KOPT-K1 (cell line): Measurements from ENCODE around the gene KDELR3.

ENCODE experiments used
- H3K27ac ChIP-seq: fragments of 200-600 bp; sonication (generic); 2 replicates; pipeline ENCODE4 v1.5.1; 2016; ENCODE audit warnings: antibody characterized with exemption, mild to moderate bottlenecking, low read depth, low read length; ENCODE audit not compliant: poor library complexity, severe bottlenecking
- H3K36me3 ChIP-seq: fragments of 200-600 bp; sonication (generic); 2 replicates; pipeline ENCODE4 v1.5.1; 2017; ENCODE audit warnings: antibody characterized with exemption, mild to moderate bottlenecking, low read length, moderate library complexity; ENCODE audit not compliant: insufficient read depth
- H3K9me3 ChIP-seq: fragments of 200-600 bp; sonication (generic); 2 replicates; pipeline ENCODE4 v1.5.1; 2017; ENCODE audit warnings: antibody characterized with exemption, low read length, mild to moderate bottlenecking; ENCODE audit not compliant: insufficient read depth, poor library complexity, severe bottlenecking

Gene KDELR3

DNA sequence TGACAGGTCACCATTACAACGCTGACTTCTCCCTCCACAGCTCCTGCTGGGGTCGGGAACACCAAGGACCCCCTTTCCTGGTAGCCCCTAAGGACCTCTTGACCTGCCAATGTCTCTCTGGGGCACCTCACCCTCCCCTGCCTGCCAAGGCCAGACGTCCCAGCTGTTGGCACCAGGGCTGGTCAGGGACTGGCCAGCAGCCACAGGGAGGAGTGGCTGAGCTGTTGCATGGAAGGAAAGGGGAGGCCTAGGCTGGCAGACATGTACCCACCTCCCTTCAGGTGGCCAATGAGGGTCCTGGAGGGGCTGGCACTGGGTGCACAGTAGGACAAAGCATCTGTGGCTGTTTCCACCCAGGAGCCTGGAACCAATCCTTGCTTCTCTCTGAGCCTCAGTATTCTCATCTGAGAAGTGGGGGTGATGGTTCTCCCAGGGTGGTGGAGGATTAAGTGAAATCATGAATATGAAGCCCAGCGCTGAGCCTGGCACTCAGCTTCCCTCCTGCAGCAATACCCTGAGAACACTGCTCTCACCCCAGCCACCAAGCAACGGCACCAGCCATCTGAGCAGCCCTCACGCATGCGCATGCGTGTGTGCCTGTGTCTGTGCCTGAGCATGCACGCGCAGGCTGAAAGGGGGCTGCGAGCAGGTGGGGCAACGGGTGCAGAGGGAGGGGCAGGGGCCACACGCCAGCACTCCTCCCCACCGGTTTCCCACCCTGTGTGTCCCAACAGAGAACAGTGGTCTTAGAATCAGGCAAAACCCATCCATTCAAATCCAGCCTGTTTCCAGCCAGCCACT lies 18.8 kb upstream of the KDELR3 start:
- no peak overlapping the region for H3K27ac ChIP-seq
- H3K9me3 ChIP-seq: no peaks in the 10 kb centered on the region
- H3K36me3 ChIP-seq: no peaks in the 10 kb centered on the region

GRCh38 chr22:38449776-38450175 lies 18.1 kb upstream of the KDELR3 start:
- no peaks in the 10 kb centered on the region for H3K36me3 ChIP-seq
- no peak overlapping the region for H3K27ac ChIP-seq
- no peaks in the 10 kb centered on the region for H3K9me3 ChIP-seq

DNA sequence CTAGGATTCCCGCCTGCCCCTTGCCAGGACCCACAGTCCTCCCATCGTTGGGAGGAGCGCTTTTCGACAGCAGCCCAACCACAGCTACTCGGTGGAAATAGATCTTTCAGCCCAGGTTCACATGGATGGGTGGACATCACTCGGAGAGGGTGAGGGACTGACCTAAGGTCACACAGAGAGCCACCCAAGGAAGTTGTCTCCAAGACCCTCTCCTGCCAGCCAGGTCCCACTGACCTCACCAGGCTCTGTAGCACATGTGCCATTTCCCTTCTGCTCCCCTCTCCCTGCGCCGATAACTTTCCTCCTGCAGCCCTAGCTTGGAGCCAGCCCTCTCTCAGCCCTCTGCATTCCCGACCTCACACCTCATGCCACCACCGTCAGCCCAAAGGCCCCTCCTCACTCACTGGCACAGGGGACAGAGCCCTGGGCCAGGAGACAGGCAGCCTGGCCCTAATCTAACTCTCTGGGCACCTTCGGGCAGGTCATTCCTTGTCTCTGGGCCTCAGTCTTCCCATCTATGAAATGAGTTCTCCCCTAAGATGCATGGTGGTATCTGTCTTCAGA lies 17.6 kb upstream of the KDELR3 start:
- no peaks in the 10 kb centered on the region for H3K36me3 ChIP-seq
- no peaks in the 10 kb centered on the region for H3K9me3 ChIP-seq
- no peak overlapping the region for H3K27ac ChIP-seq

GRCh38 chr22:38451404-38451803 lies 16.5 kb upstream of the KDELR3 start:
- H3K36me3 ChIP-seq: no peaks in the 10 kb centered on the region
- H3K9me3 ChIP-seq: no peaks in the 10 kb centered on the region
- H3K27ac ChIP-seq: no peak overlapping the region

DNA sequence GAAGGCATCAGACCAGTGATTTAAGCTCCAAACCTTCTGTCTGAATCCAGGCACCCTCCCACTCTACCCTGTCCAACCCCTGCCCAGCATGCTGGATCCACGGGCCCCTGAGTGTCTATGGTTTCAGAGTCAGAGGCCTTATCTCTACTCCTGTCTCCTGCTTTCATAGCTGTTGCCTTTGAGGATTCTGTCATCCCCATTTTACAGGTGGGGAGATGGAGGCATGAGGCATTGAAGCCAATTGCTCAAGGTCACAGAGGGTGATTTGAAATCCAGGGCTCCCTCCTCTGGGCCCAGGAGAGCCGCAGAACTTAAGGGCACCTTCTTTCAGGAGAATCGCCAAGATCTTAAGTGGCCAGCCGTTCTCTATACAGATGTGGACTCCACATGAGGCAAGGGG lies 16.0 kb upstream of the KDELR3 start:
- no peak overlapping the region for H3K27ac ChIP-seq
- no peaks in the 10 kb centered on the region for H3K9me3 ChIP-seq
- no peaks in the 10 kb centered on the region for H3K36me3 ChIP-seq

DNA sequence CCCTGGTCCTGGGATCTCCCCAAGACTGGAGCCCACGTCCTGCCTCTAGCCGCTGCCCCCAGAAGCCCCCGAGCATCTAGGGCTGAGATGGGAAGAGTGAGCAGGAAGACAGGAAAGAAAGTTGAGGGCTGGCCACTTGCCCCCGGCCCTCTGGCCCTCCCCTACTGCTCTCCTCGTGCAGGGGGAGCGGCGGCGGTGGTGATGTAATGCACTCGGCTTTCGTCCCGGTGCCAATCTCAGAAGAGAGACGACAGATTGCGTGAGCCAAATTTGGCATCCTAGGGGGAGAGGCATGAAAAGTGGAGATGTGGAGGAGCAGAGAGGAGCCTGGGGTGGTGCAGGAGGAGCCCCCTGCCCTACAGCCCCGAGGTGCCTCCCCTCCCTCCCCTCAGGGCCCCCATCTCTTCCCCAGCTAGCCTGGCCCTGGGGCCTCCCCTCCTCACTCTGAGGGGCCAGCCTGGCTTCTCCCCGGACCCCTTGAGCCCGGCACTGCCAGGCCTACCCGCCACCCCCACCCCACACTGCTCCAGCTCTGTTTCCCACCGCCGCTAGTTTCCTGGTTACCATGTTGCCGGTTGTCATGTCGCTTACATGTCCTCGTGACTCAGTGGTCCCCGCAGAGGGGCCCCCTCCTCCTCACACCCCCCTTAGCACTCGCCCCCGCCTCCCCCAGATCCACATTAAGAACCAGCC lies 15.4 kb upstream of the KDELR3 start:
- H3K36me3 ChIP-seq: no peaks in the 10 kb centered on the region
- H3K27ac ChIP-seq: no peak overlapping the region
- H3K9me3 ChIP-seq: no peaks in the 10 kb centered on the region

- Histone ChIP-seq H3K36me3 (no peaks in the 10 kb centered on the region), H3K27ac (no peak overlapping the region), H3K9me3 (no peaks in the 10 kb centered on the region)
Measured at GRCh38 chr22:38453066-38453672, 14.7 kb upstream of the KDELR3 start.

DNA sequence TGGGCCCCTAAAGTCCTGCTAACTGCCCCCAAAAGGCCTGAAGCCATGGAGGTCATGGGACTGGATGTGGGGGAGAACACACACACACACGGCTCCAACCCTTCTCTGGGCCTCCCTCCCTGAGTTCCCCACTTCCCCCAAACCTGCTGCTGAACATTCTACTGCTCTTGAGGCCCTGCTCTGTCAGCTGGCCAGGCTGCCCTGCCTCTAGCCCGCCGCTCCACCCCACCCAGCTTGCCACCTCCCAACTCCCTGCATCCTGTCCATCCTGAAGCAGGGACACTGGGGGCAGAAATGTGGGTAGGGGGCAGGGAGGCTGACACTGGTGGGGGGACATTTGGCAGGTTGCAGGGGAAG lies 13.9 kb upstream of the KDELR3 start:
- Histone ChIP-seq H3K9me3 (no peaks in the 10 kb centered on the region), H3K27ac (no peak overlapping the region)

GRCh38 chr22:38454353-38455075 lies 13.4 kb upstream of the KDELR3 start:
- Histone ChIP-seq H3K9me3 (no peaks in the 10 kb centered on the region), H3K27ac (no peak overlapping the region), H3K36me3 (no peaks in the 10 kb centered on the region)

More for the DNA sequence above, 13.9 kb upstream of the KDELR3 start:
- H3K36me3 ChIP-seq: no peaks in the 10 kb centered on the region

DNA sequence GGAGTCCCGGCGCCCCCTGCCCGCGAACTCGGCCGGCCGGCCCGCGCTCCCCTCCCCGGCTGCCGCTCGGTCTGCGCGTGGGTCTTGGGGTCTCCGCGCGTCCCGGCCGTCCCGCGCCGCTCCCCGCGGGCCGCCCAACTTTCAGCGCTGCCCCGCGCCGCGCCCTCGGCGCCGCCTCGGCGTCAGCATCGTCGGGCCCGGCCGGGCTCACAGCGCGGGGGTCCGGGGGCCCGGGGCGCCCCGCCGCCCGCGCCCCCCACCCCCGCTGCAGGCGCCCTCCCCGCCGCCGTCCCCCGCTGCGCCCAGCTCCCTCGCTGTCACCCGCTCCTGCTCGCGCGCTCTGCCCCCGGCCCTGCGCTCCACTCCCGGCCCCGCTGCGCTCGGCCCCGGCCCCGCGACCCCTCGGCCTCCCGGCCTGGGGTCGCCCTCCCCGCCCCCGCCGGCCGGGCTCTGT lies 12.8 kb upstream of the KDELR3 start, which contains the start of gene KCNJ4:
Gene KCNJ4, minus strand, starts transcription at position 124 of the 454 bp plus-strand sequence. CDS start 27,067 bp downstream, outside the sequence.
- Histone ChIP-seq H3K27ac (no peak within 1 kb of the TSS), H3K9me3 (no peaks in the 10 kb centered on the region)

DNA sequence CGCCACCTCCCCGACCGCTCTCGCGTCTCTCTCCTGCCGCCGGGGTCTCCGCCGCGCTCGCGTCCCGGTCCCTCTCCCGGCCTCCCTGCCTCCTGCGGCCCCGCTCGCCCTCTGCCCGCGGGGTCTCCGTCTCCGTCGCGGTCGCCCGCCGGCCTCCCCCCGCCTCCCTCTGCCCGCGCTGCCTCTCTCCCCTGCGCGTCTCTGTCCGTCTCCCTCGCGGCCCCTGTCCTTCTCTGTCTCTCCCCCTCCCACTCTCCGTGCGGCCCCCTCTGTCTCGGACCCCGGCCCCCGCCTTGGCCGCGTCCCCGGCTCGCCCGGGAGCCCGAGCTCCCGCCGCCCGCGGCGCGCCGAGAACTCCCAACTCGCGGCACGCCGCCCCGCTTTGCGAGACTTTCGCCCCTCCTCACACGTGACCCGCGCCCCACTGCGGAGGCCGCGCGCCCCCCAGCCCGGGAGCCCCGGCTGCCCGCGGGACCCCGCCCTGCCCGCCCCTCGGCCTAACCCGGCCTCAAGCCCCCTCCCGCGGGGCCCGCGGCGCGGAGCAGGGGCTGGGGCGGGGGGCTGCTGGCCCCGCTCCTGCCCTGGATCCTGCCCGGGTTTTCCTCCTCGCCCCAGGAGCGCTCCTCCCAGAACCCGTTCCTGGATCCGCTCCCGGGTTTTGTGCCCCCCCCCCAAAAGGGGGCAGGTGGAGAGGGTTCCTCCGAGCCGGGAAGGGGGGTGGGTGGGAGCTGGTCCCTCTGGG lies 12.2 kb upstream of the KDELR3 start:
- Histone ChIP-seq H3K36me3 (no peaks in the 10 kb centered on the region), H3K27ac (no peak overlapping the region), H3K9me3 (no peaks in the 10 kb centered on the region)

More for the DNA sequence above, 12.8 kb upstream of the KDELR3 start, which contains the start of gene KCNJ4:
- no peaks in the 10 kb centered on the region for H3K36me3 ChIP-seq

GRCh38 chr22:38456272-38456835 lies 11.5 kb upstream of the KDELR3 start:
- Histone ChIP-seq H3K9me3 (no peaks in the 10 kb centered on the region), H3K36me3 (no peaks in the 10 kb centered on the region), H3K27ac (no peak overlapping the region)

DNA sequence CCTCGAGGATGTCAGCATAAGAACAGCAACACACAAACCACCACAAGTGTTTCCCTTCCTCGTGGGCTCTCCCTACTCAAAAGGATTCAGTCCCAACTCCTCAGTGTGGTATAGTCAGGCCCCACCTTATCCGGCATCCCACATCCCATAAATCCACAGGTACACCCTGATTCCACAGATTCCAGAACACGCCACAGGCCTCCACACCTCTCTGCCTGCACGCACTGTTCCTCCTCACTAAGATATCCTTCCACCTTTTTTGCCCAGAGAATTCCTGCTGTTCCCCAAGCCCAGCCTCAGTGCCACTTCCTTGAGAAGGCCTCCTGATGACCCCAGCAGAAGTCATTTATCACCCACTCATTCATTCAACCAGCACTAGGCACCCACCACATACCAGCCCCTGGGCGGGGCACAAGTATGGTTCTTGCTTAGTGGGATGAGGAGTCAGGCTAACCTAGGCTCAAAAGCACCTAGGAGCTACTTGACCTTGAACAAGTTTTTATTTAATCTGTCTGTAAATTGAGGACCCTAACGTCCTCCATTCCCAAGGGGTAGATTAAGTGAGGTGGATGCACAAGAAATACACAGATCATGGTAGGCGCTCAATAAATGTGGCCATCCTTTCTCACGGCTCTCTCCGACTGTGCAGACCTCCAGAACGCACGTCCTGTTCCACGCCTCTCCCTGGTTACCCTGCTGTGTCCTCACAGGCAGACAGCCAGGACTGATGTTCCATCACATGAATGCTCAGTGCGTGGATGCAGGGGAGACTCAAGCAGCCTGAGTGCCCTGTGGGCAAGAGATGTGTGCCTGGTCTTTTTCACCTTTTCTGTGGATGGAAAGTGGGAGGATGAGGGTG lies 10.8 kb upstream of the KDELR3 start:
- Histone ChIP-seq H3K27ac (no peak overlapping the region), H3K9me3 (no peaks in the 10 kb centered on the region), H3K36me3 (no peaks in the 10 kb centered on the region)
